Muscle of leg (tissue), 11 donors: ENCODE measurements around the gene HLA-DRB5. TPM values are rescaled to one million over a fixed set of nuclear protein-coding genes. Genes with fewer than 3 reads are reported as not detected.
"Not testable (repeated sequence)": the region's sequence is repeated elsewhere in the genome, so short reads cannot be mapped to it uniquely, and the experiment has no call there.

Source experiments
- DNase-seq: peaks from one replicate; pipeline ENCODE4 v3.0.0; 2013
- H3K27ac ChIP-seq: one replicate; pipeline ENCODE4 v1.5.1; 2013; ENCODE audit warnings: mild to moderate bottlenecking, low read length, control low read depth
- H3K27me3 ChIP-seq: one replicate; pipeline ENCODE4 v1.6.1; 2013; ENCODE audit warnings: low read length; ENCODE audit not compliant: control insufficient read depth, insufficient read depth
- H3K36me3 ChIP-seq: one replicate; pipeline ENCODE4 v1.6.1; 2013; ENCODE audit warnings: low read length; ENCODE audit not compliant: control insufficient read depth, insufficient read depth
- H3K4me1 ChIP-seq: one replicate; pipeline ENCODE4 v1.6.1; 2013; ENCODE audit warnings: low read length; ENCODE audit not compliant: control insufficient read depth, insufficient read depth
- H3K4me3 ChIP-seq: one replicate; pipeline ENCODE4 v1.5.1; 2013; ENCODE audit warnings: low read length, control low read depth
- H3K9me3 ChIP-seq: replicated peaks from 2 replicates; pipeline ENCODE4 v1.6.1; 2013; ENCODE audit warnings: low read depth, low read length; ENCODE audit not compliant: control insufficient read depth
- WGBS: methylation state at CpG from one replicate; pipeline ENCODE4 v1.1.5; 2013; ENCODE audit warnings: missing lambda C conversion rate; ENCODE audit not compliant: insufficient coverage; 5-methylcytosine and 5-hydroxymethylcytosine counted together
- polyA plus RNA-seq, 8 donors: library from polyadenylated mRNA; unstranded; fragments of 120-200 nt; gene quantifications; one replicate each; pipeline versions ENCODE4 v1.2.1 to v1.2.3, GENCODE V29; 2013; ENCODE audit warnings: inconsistent platforms in 1 of 8, low replicate concordance in 1 of 8; ENCODE audit not compliant: insufficient read length in 8 of 8, insufficient read depth in 1 of 8
- total RNA-seq: library from RNA; stranded (reverse); fragments of 120-200 nt; gene quantifications from one replicate; pipeline ENCODE4 v1.2.4, GENCODE V29; 2013

The HLA-DRB5 gene
- total and polyA plus RNA-seq, 9 donors, result 2.3 to 15.3 (median 4.2) TPM

DNA sequence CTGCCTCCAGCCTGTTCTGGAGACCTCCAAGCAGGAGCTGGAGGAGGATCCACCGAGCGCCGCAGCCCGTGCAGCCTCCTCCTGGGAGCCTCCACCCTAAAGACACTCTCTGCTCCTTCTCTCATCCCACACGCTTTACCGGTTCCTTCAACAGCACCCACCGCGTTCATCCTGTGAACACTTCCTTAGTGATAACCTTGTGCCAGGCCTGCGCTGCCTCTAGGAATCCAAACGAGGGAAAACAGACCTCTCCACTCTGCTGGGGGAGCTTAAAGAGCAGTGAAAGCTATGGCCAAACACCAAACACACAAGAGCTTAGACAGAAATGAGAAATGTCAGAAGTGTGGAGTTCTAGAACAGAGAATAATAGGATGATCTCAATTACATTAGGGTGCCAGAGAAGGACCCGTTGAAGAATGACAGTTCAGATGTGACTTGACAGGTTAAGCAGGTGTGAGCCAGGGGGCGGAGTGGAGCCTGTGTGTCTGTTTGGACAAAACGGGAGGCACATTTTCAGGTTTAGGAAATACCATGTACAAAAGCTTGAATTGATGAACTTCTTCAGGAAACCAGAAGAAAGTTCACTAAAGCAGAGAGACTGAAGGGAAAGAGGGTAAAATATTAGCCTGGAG is 28.5 kb upstream of the HLA-DRB5 start:
- no peaks in the 10 kb centered on the region for H3K27me3 ChIP-seq
- H3K4me1 ChIP-seq, result no peaks in the 10 kb centered on the region
- no peaks in the 10 kb centered on the region for H3K36me3 ChIP-seq
- DNase-seq, result no peak
- WGBS, result 47% methylated on average over 7 of the region's 13 CpGs
- no peaks in the 10 kb centered on the region for H3K9me3 ChIP-seq
- no peak overlapping the region for H3K27ac ChIP-seq
- no peak overlapping the region for H3K4me3 ChIP-seq

DNA sequence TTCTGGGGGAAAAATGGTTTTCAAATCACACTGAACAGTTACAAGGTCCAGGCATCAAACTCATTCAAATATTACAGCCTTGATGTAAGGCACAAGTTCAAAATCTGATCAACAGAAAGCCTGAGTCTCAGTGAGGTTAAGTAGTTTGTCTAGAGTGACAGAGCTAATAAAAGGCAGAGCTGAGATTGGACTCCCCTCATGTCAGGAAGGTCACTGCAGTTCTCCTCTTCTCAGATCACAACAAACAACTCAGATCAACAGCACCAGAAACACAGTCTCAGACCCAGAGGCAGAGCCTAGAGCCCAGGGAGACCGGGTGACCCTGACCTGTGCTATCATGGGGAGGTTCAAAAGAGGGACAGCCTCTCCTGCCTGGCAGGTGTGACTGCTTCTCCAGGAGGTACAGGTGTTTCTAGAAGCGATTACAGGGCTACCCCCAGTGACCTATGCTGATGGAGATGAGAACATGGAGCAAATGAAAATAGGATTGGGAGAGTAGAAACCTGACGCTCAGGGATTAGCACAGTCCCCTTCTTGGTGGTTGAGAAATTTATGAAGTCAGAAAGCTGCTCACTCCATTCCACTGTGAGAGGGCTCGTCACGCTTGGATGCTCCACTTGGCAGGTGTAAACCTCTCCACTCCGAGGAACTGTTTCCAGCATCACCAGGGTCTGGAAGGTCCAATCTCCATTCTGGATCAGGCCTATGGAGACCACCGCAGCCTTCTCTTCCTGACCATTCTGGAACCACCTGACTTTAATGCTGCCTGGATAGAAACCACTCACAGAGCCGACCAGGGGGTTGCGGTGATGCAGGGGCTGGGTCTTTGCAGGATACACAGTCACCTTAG is 24.3 kb upstream of the HLA-DRB5 start:
- Histone ChIP-seq H3K36me3 (no peaks in the 10 kb centered on the region), H3K27ac (no peak overlapping the region), H3K4me3 (no peak overlapping the region), H3K4me1 (no peaks in the 10 kb centered on the region), H3K9me3 (no peaks in the 10 kb centered on the region), H3K27me3 (no peaks in the 10 kb centered on the region)
- no peak for DNase-seq
- no CpG with 5 or more reads among the region's 9 CpGs for WGBS

DNA sequence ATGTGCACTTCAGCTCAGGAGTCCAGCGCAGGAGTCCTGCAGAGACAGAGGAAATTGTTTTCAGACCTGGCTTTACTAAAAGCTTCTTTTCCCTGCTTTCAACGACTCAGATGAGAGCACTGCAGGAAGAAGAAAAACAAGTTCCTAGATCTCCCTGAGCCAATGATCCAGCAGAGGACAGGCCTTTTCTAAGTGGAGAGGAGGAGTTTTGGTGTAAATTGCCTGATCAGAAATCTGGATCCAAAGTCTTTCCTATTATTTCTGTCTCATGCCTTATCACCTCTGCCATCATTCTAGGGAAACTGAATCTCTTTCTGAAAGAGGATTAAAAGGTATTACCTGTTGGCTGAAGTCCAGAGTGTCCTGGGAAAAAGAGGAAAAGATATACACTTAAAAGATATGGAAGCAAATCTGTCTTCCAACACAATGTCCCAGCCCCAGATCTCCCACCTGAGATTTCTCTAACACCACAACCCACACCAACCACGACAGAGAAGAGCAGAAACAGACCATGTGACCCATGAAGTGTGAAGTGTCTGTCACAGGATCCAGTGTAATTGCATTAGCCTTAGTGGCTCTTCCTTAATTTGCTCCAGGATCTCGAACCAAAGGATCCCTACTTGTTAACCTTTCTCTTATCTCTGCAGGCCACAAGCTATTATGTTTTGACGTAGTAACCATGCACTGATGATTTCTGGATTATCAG is 23.1 kb upstream of the HLA-DRB5 start:
- DNase-seq, result no peak
- WGBS, result no CpG with 5 or more reads among the region's 5 CpGs

DNA sequence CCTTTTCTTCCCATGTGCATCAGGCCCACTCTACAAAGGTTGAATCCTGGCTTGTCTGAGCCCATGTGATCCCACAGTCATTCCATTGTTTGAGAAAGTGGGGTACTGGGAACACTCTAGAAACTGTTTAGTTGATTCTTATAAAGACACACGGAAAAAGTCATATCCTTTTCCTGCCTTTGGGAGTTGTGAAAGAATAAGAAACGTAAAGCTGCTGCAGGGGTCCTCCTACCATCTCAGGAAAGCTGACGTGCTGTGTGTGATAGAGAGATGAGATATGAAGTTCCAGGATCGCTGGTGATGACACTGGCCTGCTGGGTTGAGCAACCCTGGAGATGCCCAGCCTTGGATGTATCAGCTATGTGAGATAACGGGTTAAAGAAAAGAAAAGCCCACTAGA is 21.3 kb upstream of the HLA-DRB5 start:
- Histone ChIP-seq H3K9me3 (no peaks in the 10 kb centered on the region), H3K36me3 (no peaks in the 10 kb centered on the region), H3K27ac (no peak overlapping the region), H3K4me1 (no peaks in the 10 kb centered on the region), H3K4me3 (no peak overlapping the region), H3K27me3 (no peaks in the 10 kb centered on the region)
- WGBS, result 42% methylated on average over 2 of the region's 5 CpGs
- no peak for DNase-seq

More for the DNA sequence above, 23.1 kb upstream of the HLA-DRB5 start:
- no peaks in the 10 kb centered on the region for H3K9me3 ChIP-seq
- no peaks in the 10 kb centered on the region for H3K36me3 ChIP-seq
- H3K27me3 ChIP-seq, result no peaks in the 10 kb centered on the region
- no peak overlapping the region for H3K27ac ChIP-seq
- H3K4me1 ChIP-seq, result no peaks in the 10 kb centered on the region
- H3K4me3 ChIP-seq, result no peak overlapping the region

DNA sequence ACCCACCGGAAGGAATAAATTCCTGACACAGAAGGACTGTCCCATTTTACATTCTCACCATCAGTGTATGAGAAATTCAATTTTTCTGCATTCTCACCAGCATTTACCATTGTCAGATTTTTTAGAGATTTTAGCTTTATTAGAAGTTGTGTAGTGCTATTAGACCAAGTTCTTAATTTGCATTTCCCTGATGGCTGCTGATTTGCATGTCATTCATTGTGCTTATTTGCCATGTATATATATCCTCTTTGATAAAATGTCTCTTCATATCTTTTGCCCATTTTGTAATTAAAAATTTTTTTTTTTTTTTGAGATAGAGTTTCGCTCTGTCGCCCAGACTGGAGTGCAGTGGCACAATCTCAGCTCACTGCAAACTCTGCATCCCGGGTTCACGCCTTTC is 9.8 kb upstream of the HLA-DRB5 start:
- WGBS, result no CpG with 5 or more reads among the region's 5 CpGs

DNA sequence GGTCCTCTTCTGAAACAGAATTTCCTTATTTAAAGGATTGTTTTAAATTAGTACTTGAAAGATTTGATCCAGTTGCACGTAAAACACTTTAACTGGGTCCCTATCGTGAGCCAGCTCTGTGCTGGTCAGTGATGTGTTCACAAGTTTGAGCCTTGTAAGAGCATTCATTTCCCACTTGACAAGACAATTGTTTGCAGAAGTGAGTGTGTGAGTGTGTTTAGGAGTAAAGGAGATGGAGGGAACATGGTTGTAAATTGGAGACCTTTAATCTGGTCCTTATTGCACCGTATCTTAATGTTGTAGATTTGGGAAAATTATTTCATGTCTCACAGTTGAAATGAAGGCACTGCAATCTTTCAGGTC is 325 bp upstream of the HLA-DRB5 start:
- H3K27me3 ChIP-seq, H3K4me3 ChIP-seq, DNase-seq, H3K4me1 ChIP-seq, H3K9me3 ChIP-seq, H3K27ac ChIP-seq, H3K36me3 ChIP-seq: not testable (repeated sequence)
- WGBS, result 0% methylated on average over 2 of the region's 3 CpGs

More for the DNA sequence above, 9.8 kb upstream of the HLA-DRB5 start:
- DNase-seq, result no peak
- no peaks in the 10 kb centered on the region for H3K27me3 ChIP-seq
- H3K27ac ChIP-seq, result no peak overlapping the region
- no peak overlapping the region for H3K4me3 ChIP-seq
- no peaks in the 10 kb centered on the region for H3K4me1 ChIP-seq
- no peaks in the 10 kb centered on the region for H3K9me3 ChIP-seq
- no peaks in the 10 kb centered on the region for H3K36me3 ChIP-seq

DNA sequence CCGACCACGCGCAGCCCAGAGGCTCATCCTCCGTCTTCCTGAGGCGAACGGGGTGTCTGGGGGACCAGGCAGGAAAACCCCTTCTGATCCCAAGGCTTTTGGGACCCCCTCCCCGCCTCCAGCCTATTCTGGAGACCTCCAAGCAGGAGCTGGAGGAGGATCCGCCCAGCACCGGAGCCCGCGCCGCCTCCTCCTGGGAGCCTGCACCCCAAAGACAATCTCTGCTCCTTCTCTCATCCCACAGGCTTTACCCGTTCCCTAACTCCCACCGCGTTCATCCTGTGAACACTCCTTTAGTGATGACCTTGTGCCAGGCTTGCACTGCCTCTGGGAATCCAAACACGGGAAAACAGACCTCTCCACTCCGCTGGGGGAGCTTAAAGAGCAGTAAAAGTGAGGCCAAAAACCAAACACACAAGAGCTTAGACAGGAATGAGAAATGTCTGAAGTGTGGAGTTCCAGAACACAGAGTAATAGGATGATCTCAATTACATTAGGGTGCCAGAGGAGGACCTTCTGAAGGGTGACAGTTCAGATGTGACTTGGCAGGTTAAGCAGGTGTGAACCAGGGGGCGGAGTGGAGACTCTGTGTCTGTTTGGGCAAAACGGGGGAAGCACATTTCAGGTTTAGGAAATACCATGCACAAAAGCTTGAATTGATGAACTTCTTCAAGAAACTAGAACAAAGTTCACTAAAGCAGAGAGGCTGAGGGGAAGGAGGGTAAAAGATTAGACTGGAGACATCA is 7.6 kb downstream of the HLA-DRB5 start:
- DNase-seq, result no peak
- Histone ChIP-seq H3K4me1 (no peaks in the 10 kb centered on the region), H3K27me3 (peaks cover 2% of the 10 kb centered on the region), H3K27ac (no peak overlapping the region), H3K4me3 (no peak overlapping the region), H3K9me3 (no peaks in the 10 kb centered on the region), H3K36me3 (no peaks in the 10 kb centered on the region)
- WGBS, result no CpG with 5 or more reads among the region's 19 CpGs

DNA sequence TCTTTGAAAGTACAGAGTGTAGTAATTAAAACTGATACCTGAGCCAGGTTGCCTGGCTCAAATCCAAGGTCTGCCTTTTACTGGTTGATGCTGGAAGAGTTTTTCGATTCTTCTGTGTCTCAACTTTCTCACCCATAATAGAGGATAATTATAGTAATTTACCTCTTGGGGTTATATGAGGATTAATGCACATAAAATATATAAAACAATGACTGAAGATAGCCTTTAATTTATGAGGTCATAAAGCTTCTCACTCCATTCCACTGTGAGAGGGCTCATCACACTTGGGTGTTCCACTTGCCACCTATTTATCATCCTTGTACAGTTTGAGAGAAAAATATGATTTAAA is 10.2 kb downstream of the HLA-DRB5 start:
- no CpG with 5 or more reads among the region's 1 CpG for WGBS
- H3K4me3 ChIP-seq, result no peak overlapping the region
- no peak overlapping the region for H3K27ac ChIP-seq
- no peaks in the 10 kb centered on the region for H3K4me1 ChIP-seq
- peaks cover 2% of the 10 kb centered on the region for H3K27me3 ChIP-seq
- no peaks in the 10 kb centered on the region for H3K36me3 ChIP-seq
- no peak for DNase-seq
- no peaks in the 10 kb centered on the region for H3K9me3 ChIP-seq

DNA sequence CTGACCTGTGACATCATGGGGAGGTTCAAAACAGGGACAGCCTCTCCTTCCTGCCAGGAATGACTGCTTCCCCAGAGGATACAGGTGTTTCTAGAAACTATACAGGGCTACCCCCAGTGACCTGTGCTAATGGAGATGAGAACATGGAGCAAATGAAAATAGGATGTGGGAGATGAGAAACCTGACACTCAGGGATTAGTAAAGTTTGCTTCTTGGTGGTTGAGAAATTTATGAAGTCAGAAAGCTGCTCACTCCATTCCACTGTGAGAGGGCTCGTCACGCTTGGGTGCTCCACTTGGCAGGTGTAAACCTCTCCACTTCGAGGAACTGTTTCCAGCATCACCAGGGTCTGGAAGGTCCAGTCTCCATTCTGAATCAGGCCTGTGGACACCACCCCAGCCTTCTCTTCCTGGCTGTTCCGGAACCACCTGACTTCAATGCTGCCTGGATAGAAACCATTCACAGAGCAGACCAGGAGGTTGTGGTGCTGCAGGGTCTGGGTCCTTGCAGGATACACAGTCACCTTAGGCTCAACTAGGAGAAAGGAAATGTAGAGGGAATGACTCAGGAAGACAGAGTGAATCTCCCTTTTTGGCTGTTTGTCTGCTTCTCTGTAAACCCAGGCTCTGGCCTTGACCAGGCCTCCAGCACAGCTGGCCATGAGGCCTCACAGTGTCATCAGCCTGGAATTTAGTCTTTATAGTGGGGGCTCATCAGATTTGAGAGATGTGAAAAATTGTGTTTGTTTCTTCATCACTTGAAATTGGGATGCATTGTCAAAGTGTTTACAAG is 10.8 kb downstream of the HLA-DRB5 start:
- Histone ChIP-seq H3K9me3 (no peaks in the 10 kb centered on the region), H3K27me3 (peaks cover 2% of the 10 kb centered on the region), H3K36me3 (no peaks in the 10 kb centered on the region), H3K4me3 (no peak overlapping the region), H3K4me1 (no peaks in the 10 kb centered on the region), H3K27ac (no peak overlapping the region)
- 33% methylated on average over 3 of the region's 4 CpGs for WGBS
- DNase-seq, result no peak
